Mesenchymal stem cell (in vitro differentiated cells and primary cell): Measurements from ENCODE around the gene FAM181A.

Experiments
- DNase-seq: peaks from one replicate; pipeline ENCODE4 v3.0.0-alpha.2; 2013
- H2AFZ ChIP-seq: one replicate; pipeline ENCODE4 v1.6.1; 2013; ENCODE audit warnings: low read depth, mild to moderate bottlenecking, control low read depth, inconsistent platforms, low read length, moderate library complexity
- H2AK5ac ChIP-seq: 2 replicates; pipeline ENCODE4 v1.6.1; 2013; ENCODE audit warnings: low read length, moderate library complexity, mild to moderate bottlenecking, inconsistent platforms; ENCODE audit not compliant: severe bottlenecking
- H2BK120ac ChIP-seq: one replicate; pipeline ENCODE4 v1.6.1; 2013; ENCODE audit warnings: low read depth, mild to moderate bottlenecking, inconsistent platforms, low read length, moderate library complexity
- H2BK12ac ChIP-seq, 2 experiments: one replicate each; pipeline ENCODE4 v1.6.1; 2013; ENCODE audit warnings: inconsistent platforms in 2 of 2, low read length in 2 of 2, mild to moderate bottlenecking in 2 of 2, moderate library complexity in 2 of 2, control low read depth in 1 of 2
- H2BK15ac ChIP-seq: one replicate; pipeline ENCODE4 v1.6.1; 2013; ENCODE audit warnings: mild to moderate bottlenecking, low read depth, inconsistent platforms; ENCODE audit not compliant: poor library complexity, severe bottlenecking
- H2BK5ac ChIP-seq: 2 replicates; pipeline ENCODE4 v1.6.1; 2013; ENCODE audit warnings: low read depth, mild to moderate bottlenecking, low read length, control low read depth, inconsistent platforms; ENCODE audit not compliant: poor library complexity, severe bottlenecking
- H3K14ac ChIP-seq, 2 experiments: one replicate each; pipeline ENCODE4 v1.6.1; 2013; ENCODE audit warnings: inconsistent platforms in 2 of 2, low read length in 2 of 2, control low read depth in 1 of 2, mild to moderate bottlenecking in 1 of 2, moderate library complexity in 1 of 2
- H3K18ac ChIP-seq, 2 experiments: one replicate each; pipeline ENCODE4 v1.6.1; 2013; ENCODE audit warnings: inconsistent platforms in 2 of 2, low read length in 2 of 2, control low read depth in 1 of 2, low read depth in 1 of 2, mild to moderate bottlenecking in 1 of 2
- H3K23ac ChIP-seq, 2 experiments: one replicate each; pipeline ENCODE4 v1.6.1; 2013; ENCODE audit warnings: inconsistent platforms in 2 of 2, low read length in 2 of 2, mild to moderate bottlenecking in 2 of 2, moderate library complexity in 2 of 2, control low read depth in 1 of 2
- H3K27ac ChIP-seq: 2 replicates; pipeline ENCODE4 v1.5.1; 2013; ENCODE audit warnings: mild to moderate bottlenecking, moderate library complexity, low read length, control low read depth, inconsistent platforms; ENCODE audit not compliant: poor library complexity, severe bottlenecking
- H3K27me3 ChIP-seq, 2 experiments: 2 replicates each; pipeline versions ENCODE4 v1.6.1 to v1.7.0; 2013; ENCODE audit warnings: low read length in 2 of 2, mild to moderate bottlenecking in 2 of 2, moderate library complexity in 2 of 2, control low read depth in 1 of 2, inconsistent platforms in 1 of 2; ENCODE audit not compliant: control insufficient read depth in 1 of 2, insufficient read depth in 1 of 2
- H3K36me3 ChIP-seq, 2 experiments: 2 replicates each; pipeline versions ENCODE4 v1.6.1 to v1.7.0; 2013; ENCODE audit warnings: low read length in 2 of 2, control low read depth in 1 of 2, inconsistent platforms in 1 of 2, low read depth in 1 of 2, mild to moderate bottlenecking in 1 of 2; ENCODE audit not compliant: insufficient read depth in 2 of 2, control insufficient read depth in 1 of 2
- H3K4ac ChIP-seq, 2 experiments: one replicate each; pipeline ENCODE4 v1.6.1; 2013; ENCODE audit warnings: inconsistent platforms in 2 of 2, low read length in 2 of 2, mild to moderate bottlenecking in 2 of 2, moderate library complexity in 2 of 2, control low read depth in 1 of 2, low read depth in 1 of 2
- H3K4me1 ChIP-seq: 2 replicates; pipeline ENCODE4 v1.6.1; 2013; ENCODE audit warnings: low read depth, low read length, control low read depth; ENCODE audit not compliant: control insufficient read depth, insufficient read depth
- H3K4me2 ChIP-seq: 2 replicates; pipeline ENCODE4 v1.6.1; 2013; ENCODE audit warnings: low read length, mild to moderate bottlenecking, inconsistent platforms; ENCODE audit not compliant: poor library complexity, severe bottlenecking
- H3K4me3 ChIP-seq, 2 experiments: 2 replicates each; pipeline versions ENCODE4 v1.5.1 to v1.7.0; 2013; ENCODE audit warnings: low read length in 2 of 2, mild to moderate bottlenecking in 2 of 2, control low read depth in 1 of 2, low read depth in 1 of 2; ENCODE audit not compliant: insufficient read depth in 1 of 2
- H3K79me1 ChIP-seq: replicated peaks from 2 replicates; pipeline ENCODE4 v1.6.1; 2013; ENCODE audit warnings: mild to moderate bottlenecking, control low read depth, low read length, inconsistent platforms; ENCODE audit not compliant: poor library complexity, severe bottlenecking
- H3K9ac ChIP-seq: 2 replicates; pipeline ENCODE4 v1.7.0; 2013; ENCODE audit warnings: mild to moderate bottlenecking, low read length, moderate library complexity
- H3K9me3 ChIP-seq: 2 replicates; pipeline ENCODE4 v1.7.0; 2013; ENCODE audit warnings: mild to moderate bottlenecking, low read length; ENCODE audit not compliant: control insufficient read depth
- H4K8ac ChIP-seq: one replicate; pipeline ENCODE4 v1.6.1; 2013; ENCODE audit warnings: inconsistent platforms, mild to moderate bottlenecking, low read length, moderate library complexity
- H4K91ac ChIP-seq: one replicate; pipeline ENCODE4 v1.6.1; 2013; ENCODE audit warnings: mild to moderate bottlenecking, low read length, inconsistent platforms
- WGBS: methylation state at CpG from one replicate; pipeline ENCODE4 v1.1.7; 2013; ENCODE audit warnings: mixed read lengths; 5-methylcytosine and 5-hydroxymethylcytosine counted together

FAM181A gene

DNA sequence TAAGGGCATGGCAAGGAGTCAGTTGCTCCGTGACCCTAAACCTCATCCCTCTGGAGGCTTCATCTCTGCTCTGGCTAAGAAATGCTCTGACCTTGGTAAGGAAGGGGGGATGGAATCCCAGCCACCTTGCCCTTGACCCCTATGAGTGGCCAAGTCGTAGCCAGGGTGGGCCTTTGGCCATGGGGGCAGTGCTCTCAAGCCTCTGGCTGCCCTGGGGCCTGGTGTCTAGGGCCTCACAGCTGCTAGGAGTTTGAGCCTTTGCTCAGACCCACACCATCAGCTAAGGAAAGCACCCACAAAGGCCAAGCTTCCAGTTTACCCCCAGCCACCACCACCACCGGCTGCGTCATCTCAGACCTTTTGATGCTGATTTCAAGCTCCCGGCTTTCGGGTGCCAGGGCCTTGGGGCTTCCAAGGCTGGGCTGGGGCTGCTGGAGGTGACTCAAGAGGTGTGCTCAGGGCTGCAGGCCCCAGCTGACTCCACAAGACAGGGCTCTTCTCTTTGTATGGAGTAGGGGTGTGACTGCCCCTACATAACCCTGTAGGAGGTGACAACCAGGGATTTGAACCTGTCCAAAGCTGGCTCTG is 45.6 kb downstream of the FAM181A start:
- no peak overlapping the region for H2BK12ac ChIP-seq
- H3K4me2 ChIP-seq, result no peak overlapping the region
- DNase-seq, result no peak
- peaks cover 0 to 2% of the 10 kb centered on the region in 2 experiments for H3K36me3 ChIP-seq
- H3K14ac ChIP-seq, result no peak overlapping the region
- peaks cover 9% of the 10 kb centered on the region for H3K4me1 ChIP-seq
- H3K79me1 ChIP-seq, result no peaks in the 10 kb centered on the region
- H3K9me3 ChIP-seq, result no peaks in the 10 kb centered on the region
- no peak overlapping the region for H2AFZ ChIP-seq
- no peak overlapping the region for H3K23ac ChIP-seq
- H3K18ac ChIP-seq, result no peak overlapping the region
- H4K91ac ChIP-seq, result no peak overlapping the region
- H3K9ac ChIP-seq, result no peak overlapping the region
- H4K8ac ChIP-seq, result no peak overlapping the region
- WGBS, result 83% methylated on average over 6 of the region's 6 CpGs
- no peak overlapping the region for H3K27ac ChIP-seq
- H3K27me3 ChIP-seq, result peaks cover 4 to 8% of the 10 kb centered on the region in 2 experiments
- H2AK5ac ChIP-seq, result no peak overlapping the region
- no peak overlapping the region for H2BK15ac ChIP-seq
- H2BK120ac ChIP-seq, result no peak overlapping the region
- no peak overlapping the region for H2BK5ac ChIP-seq
- H3K4me3 ChIP-seq, result no peak overlapping the region
- H3K4ac ChIP-seq, result no peak overlapping the region

DNA sequence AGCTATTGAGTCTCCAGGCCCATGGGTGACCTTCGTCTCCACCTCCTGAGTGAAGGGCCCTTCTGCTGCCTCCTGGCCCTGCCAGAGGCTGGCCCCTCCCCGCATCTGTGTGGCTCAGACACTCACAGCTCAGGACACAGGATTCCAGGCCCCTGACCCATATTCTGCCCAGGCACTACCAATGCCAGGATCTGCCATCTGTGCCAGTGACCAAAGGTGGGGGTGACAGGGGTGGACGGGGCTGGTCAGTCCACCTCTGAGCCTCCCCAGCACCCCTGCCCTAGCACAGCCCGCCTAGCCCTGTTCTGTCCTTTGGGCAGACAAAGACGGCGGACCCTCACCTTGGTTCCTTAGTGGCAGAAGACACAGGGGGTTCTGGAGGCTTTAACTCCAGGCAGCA is 46.5 kb downstream of the FAM181A start:
- DNase-seq, result no peak
- 91% methylated on average over 5 of the region's 6 CpGs for WGBS
- no peak overlapping the region for H2BK5ac ChIP-seq
- H3K4ac ChIP-seq, result no peak overlapping the region
- H3K23ac ChIP-seq, result no peak overlapping the region
- peaks cover 12% of the 10 kb centered on the region for H3K4me1 ChIP-seq
- no peak overlapping the region for H3K4me2 ChIP-seq
- H3K14ac ChIP-seq, result no peak overlapping the region
- H2AFZ ChIP-seq, result no peak overlapping the region
- no peak overlapping the region for H4K8ac ChIP-seq
- H3K9me3 ChIP-seq, result no peaks in the 10 kb centered on the region
- H2BK120ac ChIP-seq, result no peak overlapping the region
- H3K9ac ChIP-seq, result no peak overlapping the region
- H3K79me1 ChIP-seq, result no peaks in the 10 kb centered on the region
- H4K91ac ChIP-seq, result no peak overlapping the region
- H3K4me3 ChIP-seq, result no peak overlapping the region
- H2BK15ac ChIP-seq, result no peak overlapping the region
- H3K27ac ChIP-seq, result no peak overlapping the region
- no peak overlapping the region for H2AK5ac ChIP-seq
- H3K36me3 ChIP-seq, result peaks cover 0 to 2% of the 10 kb centered on the region in 2 experiments
- H3K18ac ChIP-seq, result no peak overlapping the region
- H2BK12ac ChIP-seq, result no peak overlapping the region
- H3K27me3 ChIP-seq, result peaks cover 4 to 8% of the 10 kb centered on the region in 2 experiments

DNA sequence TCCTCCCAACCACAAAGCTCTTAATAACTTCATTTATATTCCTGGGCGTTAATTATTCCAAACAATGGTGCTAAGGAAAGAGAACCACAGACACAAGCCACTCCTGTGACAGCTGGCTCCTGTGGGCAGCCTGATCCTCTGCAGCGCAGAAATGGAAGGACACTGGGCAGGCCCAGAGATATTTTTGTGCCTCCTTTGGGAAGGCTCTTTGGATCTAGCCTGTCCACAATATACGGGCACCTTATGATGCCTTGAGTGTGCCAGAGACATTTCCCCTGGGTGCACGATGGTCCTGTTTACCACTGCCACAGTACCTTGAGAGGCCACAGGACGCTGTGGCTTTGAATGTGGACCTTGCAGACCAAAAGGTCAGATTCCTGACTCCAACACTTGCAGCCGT is 47.2 kb downstream of the FAM181A start:
- Histone ChIP-seq H4K91ac (no peak overlapping the region), H3K27ac (no peak overlapping the region), H3K9me3 (no peaks in the 10 kb centered on the region), H3K23ac (no peak overlapping the region), H3K14ac (no peak overlapping the region), H3K4ac (no peak overlapping the region), H3K79me1 (no peaks in the 10 kb centered on the region), H3K36me3 (peaks cover 0 to 2% of the 10 kb centered on the region in 2 experiments), H3K27me3 (peaks cover 4 to 8% of the 10 kb centered on the region in 2 experiments), H4K8ac (no peak overlapping the region), H2AK5ac (no peak overlapping the region), H2AFZ (no peak overlapping the region), H3K18ac (no peak overlapping the region), H3K4me2 (no peak overlapping the region), H3K4me3 (no peak overlapping the region), H2BK120ac (no peak overlapping the region), H2BK15ac (no peak overlapping the region), H3K4me1 (peaks cover 14% of the 10 kb centered on the region), H3K9ac (no peak overlapping the region), H2BK5ac (no peak overlapping the region), H2BK12ac (no peak overlapping the region)
- no peak for DNase-seq
- WGBS, result 82% methylated on average over 6 of the region's 6 CpGs

DNA sequence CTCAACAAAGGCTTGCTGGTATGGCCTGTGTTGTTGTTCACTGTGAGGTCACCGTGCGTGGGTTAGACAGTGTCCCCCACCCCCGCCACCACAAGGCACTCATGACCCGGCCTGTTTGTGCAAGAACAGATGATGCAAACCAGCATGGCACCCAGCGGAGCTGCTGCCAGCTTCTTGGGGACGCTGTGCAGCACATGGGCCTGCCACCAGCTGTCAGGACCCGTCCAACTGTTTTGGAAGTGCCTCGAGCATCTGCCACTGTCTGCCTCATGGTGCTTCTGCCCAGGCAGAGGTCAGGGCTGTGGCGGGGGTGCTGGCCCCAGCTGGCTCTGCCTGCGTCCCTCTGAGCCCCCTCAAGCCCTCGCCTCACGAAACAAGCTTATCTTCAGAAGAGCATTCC is 47.7 kb downstream of the FAM181A start:
- H3K4me1 ChIP-seq, result peaks cover 14% of the 10 kb centered on the region
- no peak overlapping the region for H3K9ac ChIP-seq
- no peak overlapping the region for H2BK5ac ChIP-seq
- H3K4me2 ChIP-seq, result no peak overlapping the region
- no peaks in the 10 kb centered on the region for H3K9me3 ChIP-seq
- H3K14ac ChIP-seq, result no peak overlapping the region
- H3K18ac ChIP-seq, result no peak overlapping the region
- no peak overlapping the region for H2AFZ ChIP-seq
- H2BK15ac ChIP-seq, result no peak overlapping the region
- no peak overlapping the region for H3K27ac ChIP-seq
- H4K8ac ChIP-seq, result no peak overlapping the region
- DNase-seq, result no peak
- no peak overlapping the region for H2AK5ac ChIP-seq
- H2BK120ac ChIP-seq, result no peak overlapping the region
- WGBS, result 80% methylated on average over 12 of the region's 12 CpGs
- H3K36me3 ChIP-seq, result peaks cover 0 to 2% of the 10 kb centered on the region in 2 experiments
- H3K4me3 ChIP-seq, result no peak overlapping the region
- no peak overlapping the region for H4K91ac ChIP-seq
- H3K23ac ChIP-seq, result no peak overlapping the region
- H3K79me1 ChIP-seq, result no peaks in the 10 kb centered on the region
- H3K27me3 ChIP-seq, result peaks cover 4 to 8% of the 10 kb centered on the region in 2 experiments
- no peak overlapping the region for H3K4ac ChIP-seq
- H2BK12ac ChIP-seq, result no peak overlapping the region
